GM18505 (cell line): Measurements from ENCODE around the gene NCOA4.
"Not testable (repeated sequence)": the region's sequence is repeated elsewhere in the genome, so short reads cannot be mapped to it uniquely, and the experiment has no call there.

Experiments
- ATAC-seq: cut with Tn5 transposase; IDR thresholded peaks from one replicate; pipeline ENCODE4 v1.9.1; 2021; ENCODE audit not compliant: unreplicated experiment
- POLR2A ChIP-seq: IDR thresholded peaks from 4 replicates; pipeline ENCODE4 v1.6.1; 2011; ENCODE audit warnings: borderline replicate concordance; ENCODE audit not compliant: insufficient read depth, insufficient read length; ENCODE audit errors: extremely low read depth

Gene NCOA4

GRCh38 chr10:46060706-46061105 lies 30.3 kb upstream of the NCOA4 start:
- ATAC-seq: no peak
- no peak for TF ChIP-seq POLR2A

GRCh38 chr10:46057927-46058326 lies 27.5 kb upstream of the NCOA4 start:
- ATAC-seq: not testable (repeated sequence)

GRCh38 chr10:46057038-46057437 lies 26.6 kb upstream of the NCOA4 start:
- ATAC-seq: no peak
- TF ChIP-seq POLR2A: no peak

GRCh38 chr10:46055771-46056170 lies 25.3 kb upstream of the NCOA4 start:
- ATAC-seq: no peak
- no peak for TF ChIP-seq POLR2A

- ATAC-seq: no peak
- TF ChIP-seq POLR2A: no peak
Observed at GRCh38 chr10:46053534-46054434, 23.4 kb upstream of the NCOA4 start.

- no peak for ATAC-seq
- no peak for TF ChIP-seq POLR2A
Observed at GRCh38 chr10:46052791-46053375, 22.5 kb upstream of the NCOA4 start.

GRCh38 chr10:46052057-46052790 lies 21.8 kb upstream of the NCOA4 start:
- no peak for ATAC-seq
- TF ChIP-seq POLR2A: no peak

GRCh38 chr10:46050941-46051623 lies 20.7 kb upstream of the NCOA4 start:
- ATAC-seq: no peak

GRCh38 chr10:46049497-46049831 lies 19.0 kb upstream of the NCOA4 start:
- not testable (repeated sequence) for ATAC-seq

More at GRCh38 chr10:46050941-46051623, 20.7 kb upstream of the NCOA4 start:
- TF ChIP-seq POLR2A: no peak

GRCh38 chr10:46048152-46048551 lies 17.7 kb upstream of the NCOA4 start:
- no peak for ATAC-seq
- TF ChIP-seq POLR2A: no peak

- no peak for TF ChIP-seq POLR2A
- no peak for ATAC-seq
Observed at GRCh38 chr10:46046261-46046660, 15.8 kb upstream of the NCOA4 start, which contains the start of gene MSMB. Gene MSMB, minus strand, starts transcription at chr10:46046269. Its CDS starts 32 bp downstream, at chr10:46046237.

GRCh38 chr10:46042527-46042926 lies 12.1 kb upstream of the NCOA4 start:
- ATAC-seq: no peak
- TF ChIP-seq POLR2A: no peak

GRCh38 chr10:46040004-46040403 lies 9.6 kb upstream of the NCOA4 start:
- ATAC-seq: no peak
- no peak for TF ChIP-seq POLR2A
